Measurements from ENCODE around the gene EYS. TPM values are rescaled to one million over a fixed set of nuclear protein-coding genes. Genes with fewer than 3 reads are reported as not detected.

EYS gene
- total RNA-seq, 1 experiment from 2014 or later, result 1.5 TPM

GRCh38 chr6:65692109-65692508 lies 14.9 kb downstream of the EYS start:
- no peak for DNase-seq (ENCODE audit: unreplicated experiment)
- BruUV-seq (replicated peaks), result no TSS peak
- H3K4me1 Mint-ChIP-seq (ENCODE audit: insufficient read depth, unreplicated experiment), result no peaks in the 10 kb centered on the region
- ChIA-PET CTCF (no interaction called here), POLR2A (no interaction called here)
- no peak for TF ChIP-seq CTCF (IDR thresholded peaks at IDR 0.05; ENCODE audit: unreplicated experiment)
- no peaks in the 10 kb centered on the region for H3K36me3 Mint-ChIP-seq (ENCODE audit: insufficient read depth, unreplicated experiment)
- intact Hi-C loops (cut with micrococcal nuclease), result no loop called here
- no peak overlapping the region for H3K4me3 Mint-ChIP-seq (ENCODE audit: unreplicated experiment)
- H3K9me3 Mint-ChIP-seq (ENCODE audit: unreplicated experiment), result no peaks in the 10 kb centered on the region
- no peak overlapping the region for H3K27ac Mint-ChIP-seq (ENCODE audit: low read depth, unreplicated experiment)
- H3K27me3 Mint-ChIP-seq (ENCODE audit: insufficient read depth, unreplicated experiment), result no peaks in the 10 kb centered on the region

- no TSS peak for BruUV-seq (replicated peaks)
- H3K9me3 Mint-ChIP-seq (ENCODE audit: unreplicated experiment), result peaks cover 10% of the 10 kb centered on the region
- POLR2A ChIA-PET, result no interaction called here
- intact Hi-C loops (cut with micrococcal nuclease), result no loop called here
- H3K27me3 Mint-ChIP-seq (ENCODE audit: insufficient read depth, unreplicated experiment), result no peaks in the 10 kb centered on the region
- TF ChIP-seq CTCF (IDR thresholded peaks at IDR 0.05; ENCODE audit: unreplicated experiment), result no peak
- CTCF ChIA-PET, result no interaction called here
- no peaks in the 10 kb centered on the region for H3K36me3 Mint-ChIP-seq (ENCODE audit: insufficient read depth, unreplicated experiment)
- H3K4me3 Mint-ChIP-seq (ENCODE audit: unreplicated experiment), result no peak overlapping the region
- H3K4me1 Mint-ChIP-seq (ENCODE audit: insufficient read depth, unreplicated experiment), result no peaks in the 10 kb centered on the region
- no peak overlapping the region for H3K27ac Mint-ChIP-seq (ENCODE audit: low read depth, unreplicated experiment)
- no peak for DNase-seq (ENCODE audit: unreplicated experiment)
Observed at GRCh38 chr6:65680232-65680631, 26.8 kb downstream of the EYS start.

GRCh38 chr6:65671922-65672321 lies 35.1 kb downstream of the EYS start:
- DNase-seq (ENCODE audit: unreplicated experiment), result peak; percentile 16
- CTCF ChIA-PET, result interaction anchor here (0.6 to 0.9 kb wide), 2 partner anchors 9 to 957 kb away, joined by 3 read pairs; no protein-coding TSS in a partner anchor
- POLR2A ChIA-PET, result interaction anchor here (0.6 kb wide), 1 partner anchor 49 kb away, joined by 3 read pairs; no protein-coding TSS in a partner anchor
- no peaks in the 10 kb centered on the region for H3K27me3 Mint-ChIP-seq (ENCODE audit: insufficient read depth, unreplicated experiment)
- intact Hi-C loops (cut with micrococcal nuclease), result no loop called here
- peaks cover 24% of the 10 kb centered on the region for H3K9me3 Mint-ChIP-seq (ENCODE audit: unreplicated experiment)
- no peak overlapping the region for H3K4me3 Mint-ChIP-seq (ENCODE audit: unreplicated experiment)
- H3K36me3 Mint-ChIP-seq (ENCODE audit: insufficient read depth, unreplicated experiment), result no peaks in the 10 kb centered on the region
- peaks cover 26% of the 10 kb centered on the region for H3K4me1 Mint-ChIP-seq (ENCODE audit: insufficient read depth, unreplicated experiment)
- H3K27ac Mint-ChIP-seq (ENCODE audit: low read depth, unreplicated experiment), result no peak overlapping the region
- BruUV-seq (replicated peaks), result no TSS peak
- no peak for TF ChIP-seq CTCF (IDR thresholded peaks at IDR 0.05; ENCODE audit: unreplicated experiment)

- ChIA-PET POLR2A (no interaction called here), CTCF (no interaction called here)
- peak overlapping the region; percentile 18 for H3K27ac Mint-ChIP-seq (ENCODE audit: low read depth, unreplicated experiment)
- no TSS peak for BruUV-seq (replicated peaks)
- peak; percentile 16 for DNase-seq (ENCODE audit: unreplicated experiment)
- peaks cover 27% of the 10 kb centered on the region for H3K4me1 Mint-ChIP-seq (ENCODE audit: insufficient read depth, unreplicated experiment)
- H3K36me3 Mint-ChIP-seq (ENCODE audit: insufficient read depth, unreplicated experiment), result no peaks in the 10 kb centered on the region
- intact Hi-C loops (cut with micrococcal nuclease), result no loop called here
- TF ChIP-seq CTCF (IDR thresholded peaks at IDR 0.05; ENCODE audit: unreplicated experiment), result no peak
- no peaks in the 10 kb centered on the region for H3K27me3 Mint-ChIP-seq (ENCODE audit: insufficient read depth, unreplicated experiment)
- H3K4me3 Mint-ChIP-seq (ENCODE audit: unreplicated experiment), result no peak overlapping the region
- H3K9me3 Mint-ChIP-seq (ENCODE audit: unreplicated experiment), result peaks cover 9% of the 10 kb centered on the region
Observed at GRCh38 chr6:65667916-65668656, 38.9 kb downstream of the EYS start.

Data from MCF 10A (cell line).